Omental fat pad (tissue), 4 donors: Measurements from ENCODE around the gene ITPR1. TPM values are rescaled to one million over a fixed set of nuclear protein-coding genes. Genes with fewer than 3 reads are reported as not detected.

Source experiments
- ATAC-seq: fragments of 150-250 bp; one replicate; pipeline ENCODE4 v1.9.1; 2016; ENCODE audit warnings: mild to moderate bottlenecking, moderate library complexity; ENCODE audit not compliant: low FRiP score
- DNase-seq: peaks from one replicate; pipeline ENCODE4 v3.0.0-alpha.2; 2019; ENCODE audit warnings: low spot score
- total RNA-seq, 4 donors: library from RNA; depleted of rRNA; stranded (reverse); fragments of >200 nt; gene quantifications; one replicate each; pipeline ENCODE4 v1.1.0, GENCODE V29; 2016
- TF ChIP-seq, protein P1 (sequence below), 3 donors: fragments of 450-650 bp; IDR thresholded peaks; one replicate each; pipeline ENCODE4 v1.5.1; 2016 to 2017; ENCODE audit warnings: antibody characterized with exemption in 3 of 3, mild to moderate bottlenecking in 3 of 3, moderate library complexity in 2 of 3

ITPR1 gene
- total RNA-seq, 4 donors from 2014 or later = 38.3 to 58.5 (median 41.3) TPM

- TF ChIP-seq, protein P1, sequence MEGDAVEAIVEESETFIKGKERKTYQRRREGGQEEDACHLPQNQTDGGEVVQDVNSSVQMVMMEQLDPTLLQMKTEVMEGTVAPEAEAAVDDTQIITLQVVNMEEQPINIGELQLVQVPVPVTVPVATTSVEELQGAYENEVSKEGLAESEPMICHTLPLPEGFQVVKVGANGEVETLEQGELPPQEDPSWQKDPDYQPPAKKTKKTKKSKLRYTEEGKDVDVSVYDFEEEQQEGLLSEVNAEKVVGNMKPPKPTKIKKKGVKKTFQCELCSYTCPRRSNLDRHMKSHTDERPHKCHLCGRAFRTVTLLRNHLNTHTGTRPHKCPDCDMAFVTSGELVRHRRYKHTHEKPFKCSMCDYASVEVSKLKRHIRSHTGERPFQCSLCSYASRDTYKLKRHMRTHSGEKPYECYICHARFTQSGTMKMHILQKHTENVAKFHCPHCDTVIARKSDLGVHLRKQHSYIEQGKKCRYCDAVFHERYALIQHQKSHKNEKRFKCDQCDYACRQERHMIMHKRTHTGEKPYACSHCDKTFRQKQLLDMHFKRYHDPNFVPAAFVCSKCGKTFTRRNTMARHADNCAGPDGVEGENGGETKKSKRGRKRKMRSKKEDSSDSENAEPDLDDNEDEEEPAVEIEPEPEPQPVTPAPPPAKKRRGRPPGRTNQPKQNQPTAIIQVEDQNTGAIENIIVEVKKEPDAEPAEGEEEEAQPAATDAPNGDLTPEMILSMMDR (IDR thresholded peaks at IDR 0.05) = no peak
- ATAC-seq = no peak
- DNase-seq = no peak
Measured at GRCh38 chr3:4768021-4768420, 274.9 kb downstream of the ITPR1 start.

DNA sequence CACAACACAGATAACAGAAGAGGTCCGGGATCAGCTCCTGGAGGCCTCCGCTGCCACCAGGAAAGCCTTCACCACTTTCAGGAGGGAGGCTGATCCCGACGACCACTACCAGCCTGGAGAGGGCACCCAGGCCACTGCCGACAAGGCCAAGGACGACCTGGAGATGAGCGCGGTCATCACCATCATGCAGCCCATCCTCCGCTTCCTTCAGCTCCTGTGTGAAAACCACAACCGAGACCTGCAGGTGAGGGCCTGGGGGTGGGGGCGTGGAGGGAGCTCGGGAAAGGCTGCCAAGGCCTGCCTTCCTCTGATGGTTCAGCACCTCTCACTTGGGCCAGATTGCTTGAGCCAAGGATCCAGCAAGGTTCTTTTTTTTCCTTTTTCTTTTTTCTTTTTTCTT is 275.4 kb downstream of the ITPR1 start:
- TF ChIP-seq, protein P1 (IDR thresholded peaks at IDR 0.05) = no peak
- DNase-seq (no peak), ATAC-seq (no peak)

- TF ChIP-seq, protein P1 (IDR thresholded peaks at IDR 0.05) = no peak
- ATAC-seq (no peak), DNase-seq (no peak)
Measured at GRCh38 chr3:4770561-4770960, 277.4 kb downstream of the ITPR1 start.

DNA sequence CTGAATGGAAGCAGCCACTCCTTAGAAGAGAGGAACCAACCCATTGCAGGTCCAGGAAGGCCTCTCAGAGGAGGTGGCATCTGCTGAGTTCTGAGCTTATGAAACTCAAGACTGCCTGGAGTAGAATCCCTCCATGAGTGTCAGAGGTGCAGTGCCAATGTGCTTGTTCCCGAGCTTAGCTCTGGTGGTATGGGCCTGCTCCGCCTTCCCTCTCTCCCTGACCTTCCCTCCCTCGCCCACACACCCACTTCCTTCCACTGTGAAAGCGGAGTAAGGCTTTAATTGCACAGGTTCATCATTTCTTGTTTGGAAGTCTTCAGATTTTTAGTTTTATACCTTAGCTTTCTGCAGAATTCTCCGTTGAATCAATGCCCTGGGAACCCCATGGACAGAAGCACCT is 278.1 kb downstream of the ITPR1 start:
- DNase-seq = no peak
- no peak for ATAC-seq
- TF ChIP-seq, protein P1 (IDR thresholded peaks at IDR 0.05) = no peak

GRCh38 chr3:4772171-4772804 is 279.1 kb downstream of the ITPR1 start:
- peak; percentile 82 for ATAC-seq
- DNase-seq = no peak
- TF ChIP-seq, protein P1 (IDR thresholded peaks at IDR 0.05) = no peak

- no peak for DNase-seq
Measured at GRCh38 chr3:4772858-4773257, 279.7 kb downstream of the ITPR1 start.

DNA sequence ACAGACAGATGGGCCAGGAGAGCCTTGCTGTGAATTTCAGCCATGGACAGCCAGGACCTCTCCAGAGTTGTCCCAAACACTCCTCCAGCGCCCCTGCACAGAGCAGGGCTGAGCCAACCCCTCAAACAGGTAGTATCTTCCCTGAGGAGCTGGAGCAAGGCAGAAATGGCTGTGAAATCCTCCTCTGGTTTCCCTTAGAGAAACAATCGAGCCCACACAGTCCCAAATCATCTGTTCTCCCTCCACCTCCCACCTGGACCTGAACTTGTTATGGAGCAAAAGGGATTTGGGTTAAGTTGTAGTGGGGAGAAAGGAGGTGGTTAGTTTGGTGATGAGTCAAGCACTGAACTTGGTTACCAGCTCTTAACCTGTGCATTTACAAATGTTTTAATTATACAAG is 280.4 kb downstream of the ITPR1 start:
- ATAC-seq (no peak), DNase-seq (no peak)
- TF ChIP-seq, protein P1 (IDR thresholded peaks at IDR 0.05) = no peak

More at GRCh38 chr3:4772858-4773257, 279.7 kb downstream of the ITPR1 start:
- no peak for ATAC-seq
- TF ChIP-seq, protein P1 (IDR thresholded peaks at IDR 0.05) = no peak
